HL-60/S4 treated with retinoic acid at 250 ng/mL for 4 days and 3 days (cell line): ENCODE data around the gene HEBP2.

Source experiments
- in situ Hi-C: fragments of 300-500 bp; cut with MboI; formaldehyde crosslinking; loops from 2 replicates; pipeline ENCODE4 v1.7.0; 2022; ENCODE audit warnings: low sequenced_read_pairs

The HEBP2 gene

GRCh38 chr6:138397128-138398122 is 6.6 kb upstream of the HEBP2 start:
- in situ Hi-C loops: no loop called here

DNA sequence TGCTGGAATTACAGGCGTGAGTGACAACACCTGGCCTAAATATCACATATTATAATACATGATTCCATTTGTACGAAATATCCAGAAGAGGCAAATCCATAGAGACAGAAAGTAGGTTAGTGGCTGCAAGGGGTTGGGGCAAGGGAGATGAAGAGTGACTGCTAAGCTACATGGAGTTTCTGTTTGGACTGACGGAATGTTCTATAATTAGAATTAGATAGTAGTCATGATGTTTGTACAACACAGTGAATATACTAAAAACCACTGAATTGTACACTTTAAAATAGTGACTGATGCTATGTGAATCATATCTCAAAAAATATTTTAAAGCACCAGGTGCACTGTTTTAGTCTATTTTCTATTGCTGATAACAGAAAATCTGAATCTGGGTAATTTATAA is 3.7 kb upstream of the HEBP2 start:
- in situ Hi-C loops: no loop called here

GRCh38 chr6:138401960-138402837 is 1.8 kb upstream of the HEBP2 start:
- in situ Hi-C loops: no loop called here

DNA sequence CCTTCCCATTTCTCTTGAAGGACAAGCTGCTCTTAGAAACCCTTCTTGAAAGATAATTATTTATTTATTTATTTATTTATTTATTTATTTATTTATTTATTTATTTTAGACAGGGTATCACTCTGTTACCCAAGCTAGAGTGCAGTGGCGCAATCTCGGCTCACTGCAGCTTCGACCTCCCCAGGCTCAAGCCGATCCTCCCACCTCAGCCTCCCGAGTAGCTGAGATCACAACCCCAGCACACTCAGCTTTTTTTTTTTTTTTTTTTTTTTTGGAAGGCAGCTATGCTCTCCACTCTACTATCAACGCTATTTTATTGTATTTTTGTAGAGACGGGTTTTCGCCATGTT is 1.2 kb upstream of the HEBP2 start:
- in situ Hi-C loops: no loop called here

DNA sequence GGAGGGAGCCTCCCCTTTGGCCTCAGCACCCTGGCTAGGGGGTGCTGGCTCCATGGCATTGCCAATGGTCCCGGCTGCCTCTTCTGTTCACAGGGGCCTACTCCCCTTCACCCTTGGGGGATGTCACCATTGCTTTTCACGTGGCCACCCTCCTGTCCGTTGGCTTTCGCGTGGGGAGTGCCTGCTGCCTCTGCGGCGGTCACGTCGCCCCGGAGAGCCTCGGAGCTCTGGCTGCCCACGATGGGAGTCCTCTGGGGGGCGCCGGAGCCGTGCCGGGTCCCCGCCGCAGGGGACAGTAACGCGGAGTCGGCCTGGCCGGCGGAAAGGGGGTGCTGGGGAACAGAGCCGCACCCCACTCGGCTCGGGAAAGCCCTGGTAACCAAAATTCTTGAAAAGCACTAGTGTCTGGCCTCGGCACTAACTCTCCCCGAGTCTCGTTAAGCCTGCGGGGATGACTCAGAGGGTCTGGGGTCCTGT is 661 bp upstream of the HEBP2 start:
- in situ Hi-C loops: no loop called here

GRCh38 chr6:138404666-138405337 is 779 bp downstream of the HEBP2 start:
- in situ Hi-C loops: no loop called here

- in situ Hi-C loops: no loop called here
These were observed 1.9 kb downstream of the HEBP2 start for GRCh38 chr6:138405816-138406413.

DNA sequence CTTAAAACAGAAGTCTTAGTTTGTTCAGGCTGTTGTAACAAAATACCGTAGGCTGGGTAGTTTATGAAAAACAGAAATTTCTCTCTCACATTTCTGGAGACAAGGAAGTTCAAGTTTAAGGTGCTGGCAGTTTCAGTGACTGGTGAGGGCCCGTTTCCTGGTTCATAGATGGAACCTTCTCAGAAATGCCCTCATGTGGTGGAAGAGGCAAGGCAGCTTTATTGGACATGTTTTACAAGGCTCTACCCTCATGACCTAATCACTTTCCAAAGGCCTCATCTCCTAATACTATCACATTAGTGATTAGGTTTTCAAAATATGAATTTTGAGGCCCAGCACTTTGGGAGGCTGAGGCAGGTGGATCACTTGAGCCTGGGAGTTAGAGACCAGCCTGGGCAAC is 2.4 kb downstream of the HEBP2 start:
- in situ Hi-C loops: no loop called here

GRCh38 chr6:138410048-138410735 is 6.2 kb downstream of the HEBP2 start:
- in situ Hi-C loops: no loop called here

DNA sequence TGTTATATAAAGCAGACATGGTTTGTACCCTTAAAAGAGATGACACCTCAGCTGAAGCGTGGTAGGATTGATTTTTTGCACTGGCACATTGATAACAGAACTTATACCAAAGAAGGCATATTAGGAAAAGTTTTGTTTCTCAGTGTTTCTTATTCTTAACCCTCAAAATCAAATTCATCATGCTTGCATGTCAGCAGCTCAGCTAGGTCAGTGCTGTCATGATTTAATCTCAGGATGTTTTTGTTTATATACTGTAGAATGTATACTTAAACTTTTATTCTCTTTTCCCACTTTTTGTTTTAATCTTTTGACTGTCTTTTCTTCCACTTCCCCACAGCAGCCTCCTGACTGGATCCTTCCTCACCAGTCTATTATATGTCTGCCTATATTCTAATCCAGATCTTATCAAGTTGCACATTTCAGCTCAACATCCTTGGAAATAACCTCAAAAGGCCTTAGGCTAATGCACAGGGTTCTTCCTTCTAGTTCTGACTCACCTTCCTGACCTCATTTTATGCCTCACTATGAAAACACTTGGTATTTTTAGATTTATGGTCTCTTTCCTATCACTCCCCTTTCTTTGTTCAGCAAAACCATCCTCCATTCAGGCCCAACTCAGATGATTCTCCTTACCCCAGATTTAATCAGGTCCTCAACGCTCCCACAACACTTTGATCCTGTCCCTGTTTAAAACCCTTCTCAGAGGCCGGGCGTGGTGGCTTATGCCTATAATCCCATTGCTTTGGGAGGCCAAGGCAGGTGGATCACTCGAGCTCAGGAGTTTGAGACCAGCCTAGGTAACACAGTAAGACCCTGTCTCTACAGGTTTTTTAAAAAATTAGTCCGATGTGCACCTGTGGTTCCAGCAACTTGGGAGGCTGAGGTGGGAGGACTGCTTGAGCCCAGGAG is 7.2 kb downstream of the HEBP2 start:
- in situ Hi-C loops: no loop called here

DNA sequence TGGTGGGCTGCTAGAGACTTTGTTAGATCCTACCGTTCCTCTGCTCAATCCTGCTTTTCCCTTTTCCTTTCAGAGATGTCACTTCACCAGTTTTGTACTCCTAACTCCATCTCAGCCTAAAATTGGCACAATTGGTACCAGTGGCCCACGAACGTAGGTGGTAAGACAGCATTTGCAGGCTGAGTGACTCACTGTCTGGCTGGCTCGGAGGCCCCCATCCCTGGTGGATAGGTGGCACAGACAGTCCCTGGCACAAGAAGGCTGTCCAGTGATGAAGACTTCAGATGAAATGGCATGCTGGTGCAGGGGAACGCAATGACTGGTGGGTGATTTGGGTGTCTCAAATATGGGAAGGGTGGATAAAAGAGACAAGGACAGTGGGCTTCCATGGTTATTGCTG is 11.1 kb downstream of the HEBP2 start:
- in situ Hi-C loops: no loop called here

DNA sequence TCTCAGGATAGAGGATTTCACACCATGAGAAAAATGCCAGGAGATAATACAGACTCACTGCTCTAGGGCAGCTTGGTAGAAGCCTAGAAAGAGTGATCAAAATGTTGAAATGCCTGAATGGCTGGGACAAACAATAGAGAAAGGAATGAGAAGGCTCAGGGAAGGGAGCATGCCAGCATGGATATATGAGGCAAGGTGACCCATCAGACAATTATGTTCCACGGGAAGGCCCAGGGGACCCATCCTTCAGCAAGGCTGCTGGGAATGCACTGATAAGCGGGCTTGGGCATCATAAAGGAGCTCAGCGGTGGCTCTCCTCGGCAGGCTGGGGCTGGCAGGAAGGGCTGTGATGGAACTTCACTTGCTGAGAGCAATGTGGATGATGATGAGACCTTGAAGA is 12.2 kb downstream of the HEBP2 start:
- in situ Hi-C loops: no loop called here

GRCh38 chr6:138417493-138418117 is 13.6 kb downstream of the HEBP2 start:
- in situ Hi-C loops: no loop called here

DNA sequence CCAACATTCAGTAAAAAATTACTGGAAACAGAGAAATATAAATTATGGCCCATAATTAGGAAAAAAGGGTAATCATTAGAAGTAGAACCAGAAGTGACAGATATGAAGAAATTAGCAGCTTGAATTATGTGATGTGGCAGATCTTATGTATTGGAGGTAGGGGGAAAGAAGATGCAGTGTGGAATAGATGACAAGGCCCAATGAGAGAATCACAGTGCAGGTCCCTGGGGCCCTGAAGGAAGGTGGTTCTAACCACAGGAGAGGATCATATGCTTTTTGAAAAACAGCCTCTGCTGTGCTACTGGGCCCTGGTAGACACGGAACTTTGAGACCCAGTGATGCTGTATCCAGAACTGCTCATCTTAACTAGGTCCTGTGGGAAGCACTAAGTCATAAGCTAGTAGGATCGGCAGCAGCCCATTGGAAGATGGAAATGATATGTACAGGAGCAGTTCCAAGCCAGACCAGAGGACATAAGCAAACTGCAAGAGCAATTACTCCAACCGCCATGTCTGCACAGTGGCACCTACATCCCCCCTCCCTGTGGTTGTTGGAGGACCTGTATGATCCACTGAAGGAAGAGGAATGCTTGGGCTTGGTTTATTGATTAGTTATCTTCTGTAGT is 14.2 kb downstream of the HEBP2 start:
- in situ Hi-C loops: no loop called here

GRCh38 chr6:138419766-138420165 is 15.7 kb downstream of the HEBP2 start:
- in situ Hi-C loops: no loop called here

DNA sequence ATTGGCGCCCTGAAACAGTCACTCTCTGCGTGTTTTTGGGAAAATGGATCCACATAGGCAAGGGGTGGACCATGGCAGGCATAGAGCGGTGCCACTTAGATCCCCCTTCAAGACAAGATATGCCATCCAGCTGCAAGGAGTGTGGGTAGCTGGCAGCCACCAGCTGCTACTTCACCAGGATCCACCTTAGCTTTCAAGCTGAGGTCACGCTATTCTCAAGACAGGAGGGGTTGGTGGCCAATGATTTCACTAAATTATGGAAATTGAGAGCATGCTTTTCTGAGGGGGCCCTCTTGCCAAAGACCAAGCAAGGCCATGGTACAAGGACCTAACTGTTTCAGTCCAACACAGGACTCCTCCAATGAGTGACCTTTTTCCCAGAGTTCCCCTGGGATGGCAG is 16.3 kb downstream of the HEBP2 start:
- in situ Hi-C loops: no loop called here

DNA sequence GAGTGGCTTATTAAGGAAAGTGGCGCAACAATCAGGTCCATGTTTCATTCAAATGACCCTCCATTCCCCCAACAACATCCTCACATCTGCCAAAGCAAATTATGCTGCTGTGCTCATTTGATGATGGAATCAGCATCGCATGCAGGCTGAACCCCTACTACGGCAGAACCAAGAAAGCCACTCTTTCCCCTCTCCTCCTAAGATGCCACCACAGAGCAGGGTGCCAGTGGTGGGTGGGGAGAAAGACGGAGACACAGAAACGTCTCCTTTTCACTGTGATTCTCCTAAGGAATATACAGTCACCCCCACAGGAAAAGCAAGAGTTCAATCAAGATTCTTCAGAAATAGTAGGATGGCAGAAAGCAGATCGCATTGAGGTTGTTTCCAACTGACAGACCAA is 17.1 kb downstream of the HEBP2 start:
- in situ Hi-C loops: no loop called here

DNA sequence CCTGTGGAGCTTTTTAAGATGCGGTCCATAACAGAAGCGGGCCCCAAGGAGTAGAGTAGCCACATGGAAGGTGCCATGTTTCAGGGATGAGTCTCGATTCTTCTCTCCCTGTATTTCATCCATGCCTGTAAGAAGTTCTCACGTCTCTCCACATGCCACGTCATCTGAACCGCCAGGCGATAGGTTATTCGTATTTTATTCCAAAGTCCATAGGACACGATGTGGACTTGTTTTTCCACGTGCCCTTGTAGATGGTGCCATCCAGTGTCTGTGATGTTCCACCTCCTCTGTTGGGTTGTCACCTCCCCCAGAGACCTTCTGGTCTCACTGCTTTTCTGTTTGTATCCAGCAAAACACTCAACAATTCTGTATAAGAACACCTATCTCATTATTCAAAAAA is 17.6 kb downstream of the HEBP2 start:
- in situ Hi-C loops: no loop called here
